Ectodermal cell (in vitro differentiated cells): ENCODE measurements around the gene HTR4.

Experiments
- H3K27ac ChIP-seq: 2 replicates; pipeline ENCODE4 v1.7.0; 2013; ENCODE audit warnings: mild to moderate bottlenecking, low read depth, low read length; ENCODE audit not compliant: insufficient read depth, poor library complexity, severe bottlenecking
- H3K27me3 ChIP-seq: 2 replicates; pipeline ENCODE4 v1.7.0; 2013; ENCODE audit warnings: mild to moderate bottlenecking, low read length; ENCODE audit not compliant: insufficient read depth, control insufficient read depth, poor library complexity, severe bottlenecking
- H3K36me3 ChIP-seq: one replicate; pipeline ENCODE4 v1.7.0; 2013; ENCODE audit warnings: low read length; ENCODE audit not compliant: control insufficient read depth, insufficient read depth
- H3K4me1 ChIP-seq: one replicate; pipeline ENCODE4 v1.7.0; 2013; ENCODE audit warnings: low read length; ENCODE audit not compliant: control insufficient read depth, insufficient read depth
- H3K4me3 ChIP-seq: 2 replicates; pipeline ENCODE4 v1.7.0; 2013; ENCODE audit warnings: low read depth, low read length, control low read depth; ENCODE audit not compliant: insufficient read depth
- H3K9me3 ChIP-seq: 2 replicates; pipeline ENCODE4 v1.7.0; 2013; ENCODE audit warnings: mild to moderate bottlenecking, low read length, moderate library complexity; ENCODE audit not compliant: control insufficient read depth
- WGBS, 2 experiments: methylation state at CpG; one replicate each; pipeline ENCODE4 v1.1.7; 2013; ENCODE audit warnings: missing lambda C conversion rate in 2 of 2; 5-methylcytosine and 5-hydroxymethylcytosine counted together

The HTR4 gene

GRCh38 chr5:148512498-148512897 is 141.8 kb downstream of the HTR4 start:
- Histone ChIP-seq H3K27me3 (no peaks in the 10 kb centered on the region), H3K27ac (no peak overlapping the region), H3K4me3 (no peak overlapping the region), H3K36me3 (no peaks in the 10 kb centered on the region), H3K4me1 (no peaks in the 10 kb centered on the region), H3K9me3 (no peaks in the 10 kb centered on the region)
- WGBS, 2 experiments: 88 to 94% methylated on average over 9 of the region's 9 CpGs

GRCh38 chr5:148511810-148512347 is 142.4 kb downstream of the HTR4 start:
- H3K9me3 ChIP-seq: no peaks in the 10 kb centered on the region
- H3K27me3 ChIP-seq: no peaks in the 10 kb centered on the region
- H3K27ac ChIP-seq: no peak overlapping the region
- no peaks in the 10 kb centered on the region for H3K36me3 ChIP-seq
- 82 to 94% methylated on average over 1 of the region's 1 CpG for WGBS, 2 experiments
- no peaks in the 10 kb centered on the region for H3K4me1 ChIP-seq
- no peak overlapping the region for H3K4me3 ChIP-seq

- 93 to 94% methylated on average over 2 of the region's 2 CpGs for WGBS, 2 experiments
Measured at GRCh38 chr5:148509893-148510292, 144.4 kb downstream of the HTR4 start.

GRCh38 chr5:148507648-148508047 is 146.7 kb downstream of the HTR4 start:
- WGBS, 2 experiments: 89 to 97% methylated on average over 1 to 3 of the region's 3 CpGs
- no peak overlapping the region for H3K4me3 ChIP-seq
- H3K4me1 ChIP-seq: no peaks in the 10 kb centered on the region
- no peaks in the 10 kb centered on the region for H3K36me3 ChIP-seq
- no peaks in the 10 kb centered on the region for H3K27me3 ChIP-seq
- H3K9me3 ChIP-seq: no peaks in the 10 kb centered on the region
- H3K27ac ChIP-seq: no peak overlapping the region

More at GRCh38 chr5:148509893-148510292, 144.4 kb downstream of the HTR4 start:
- H3K4me1 ChIP-seq: no peaks in the 10 kb centered on the region
- no peak overlapping the region for H3K27ac ChIP-seq
- no peak overlapping the region for H3K4me3 ChIP-seq
- no peaks in the 10 kb centered on the region for H3K36me3 ChIP-seq
- H3K27me3 ChIP-seq: no peaks in the 10 kb centered on the region
- H3K9me3 ChIP-seq: no peaks in the 10 kb centered on the region

GRCh38 chr5:148499452-148499851 is 154.9 kb downstream of the HTR4 start:
- no peaks in the 10 kb centered on the region for H3K36me3 ChIP-seq
- no peak overlapping the region for H3K4me3 ChIP-seq
- 100% methylated on average over 1 of the region's 1 CpG; no CpG with 5 or more reads in 1 of the 2 experiments for WGBS, 2 experiments
- no peaks in the 10 kb centered on the region for H3K4me1 ChIP-seq
- H3K27ac ChIP-seq: no peak overlapping the region
- H3K27me3 ChIP-seq: no peaks in the 10 kb centered on the region
- no peaks in the 10 kb centered on the region for H3K9me3 ChIP-seq

- WGBS, 2 experiments: 87 to 97% methylated on average over 1 of the region's 1 CpG
- Histone ChIP-seq H3K4me1 (no peaks in the 10 kb centered on the region), H3K4me3 (no peak overlapping the region), H3K27me3 (no peaks in the 10 kb centered on the region), H3K9me3 (no peaks in the 10 kb centered on the region), H3K36me3 (no peaks in the 10 kb centered on the region), H3K27ac (no peak overlapping the region)
Measured at GRCh38 chr5:148497757-148498156, 156.6 kb downstream of the HTR4 start.

- WGBS, 2 experiments: 78 to 100% methylated on average over 1 of the region's 1 CpG
- Histone ChIP-seq H3K9me3 (no peaks in the 10 kb centered on the region), H3K27ac (no peak overlapping the region), H3K36me3 (no peaks in the 10 kb centered on the region), H3K4me1 (no peaks in the 10 kb centered on the region), H3K4me3 (no peak overlapping the region), H3K27me3 (no peaks in the 10 kb centered on the region)
Measured at GRCh38 chr5:148492351-148492750, 162.0 kb downstream of the HTR4 start.

GRCh38 chr5:148491793-148492184 is 162.5 kb downstream of the HTR4 start:
- no peaks in the 10 kb centered on the region for H3K4me1 ChIP-seq
- no peaks in the 10 kb centered on the region for H3K36me3 ChIP-seq
- no peak overlapping the region for H3K27ac ChIP-seq
- H3K27me3 ChIP-seq: no peaks in the 10 kb centered on the region
- no peak overlapping the region for H3K4me3 ChIP-seq
- H3K9me3 ChIP-seq: no peaks in the 10 kb centered on the region
- 83 to 88% methylated on average over 6 of the region's 6 CpGs for WGBS, 2 experiments

- no peaks in the 10 kb centered on the region for H3K27me3 ChIP-seq
- 89 to 92% methylated on average over 10 of the region's 10 CpGs for WGBS, 2 experiments
- no peaks in the 10 kb centered on the region for H3K9me3 ChIP-seq
- no peaks in the 10 kb centered on the region for H3K36me3 ChIP-seq
- no peaks in the 10 kb centered on the region for H3K4me1 ChIP-seq
- no peak overlapping the region for H3K4me3 ChIP-seq
- no peak overlapping the region for H3K27ac ChIP-seq
Measured at GRCh38 chr5:148491015-148491792, 163.1 kb downstream of the HTR4 start.

- H3K4me3 ChIP-seq: no peak overlapping the region
- WGBS, 2 experiments: 94 to 95% methylated on average over 1 of the region's 2 CpGs
- no peaks in the 10 kb centered on the region for H3K36me3 ChIP-seq
- H3K9me3 ChIP-seq: no peaks in the 10 kb centered on the region
- no peak overlapping the region for H3K27ac ChIP-seq
- H3K4me1 ChIP-seq: no peaks in the 10 kb centered on the region
- H3K27me3 ChIP-seq: no peaks in the 10 kb centered on the region
Measured at GRCh38 chr5:148488757-148489156, 165.6 kb downstream of the HTR4 start.
